HG02938 (cell line): Measurements from ENCODE around the gene CYSTM1.
"Not testable (repeated sequence)": the region's sequence is repeated elsewhere in the genome, so short reads cannot be mapped to it uniquely, and the experiment has no call there.

ENCODE experiments used
- ATAC-seq: cut with Tn5 transposase; IDR thresholded peaks from one replicate; pipeline ENCODE4 v1.9.1; 2021; ENCODE audit warnings: mild to moderate bottlenecking, moderate library complexity; ENCODE audit not compliant: unreplicated experiment

CYSTM1 gene

GRCh38 chr5:140175367-140176030, 511 bp downstream of the CYSTM1 start:
- peak; percentile 36 for ATAC-seq

DNA sequence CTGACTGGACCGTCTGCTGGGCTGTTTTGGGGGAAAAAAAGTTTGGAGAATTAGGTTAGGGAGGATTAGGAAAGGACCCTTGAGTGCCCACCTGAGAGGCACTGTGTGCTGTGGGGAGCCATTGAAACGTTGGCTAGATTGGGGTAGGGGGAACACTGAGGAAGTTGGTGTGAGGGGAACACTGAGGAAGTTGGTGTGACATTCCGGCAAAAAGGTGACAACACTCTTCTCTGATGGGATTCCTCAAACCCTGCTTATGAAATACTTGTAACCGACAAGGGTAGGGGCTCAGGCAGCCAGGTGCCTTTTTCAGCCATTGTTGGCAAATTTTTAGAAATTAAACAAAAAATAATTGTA, 1.0 kb downstream of the CYSTM1 start:
- ATAC-seq, result no peak

- ATAC-seq, result no peak
These were observed 3.1 kb downstream of the CYSTM1 start for GRCh38 chr5:140178086-140178410.

DNA sequence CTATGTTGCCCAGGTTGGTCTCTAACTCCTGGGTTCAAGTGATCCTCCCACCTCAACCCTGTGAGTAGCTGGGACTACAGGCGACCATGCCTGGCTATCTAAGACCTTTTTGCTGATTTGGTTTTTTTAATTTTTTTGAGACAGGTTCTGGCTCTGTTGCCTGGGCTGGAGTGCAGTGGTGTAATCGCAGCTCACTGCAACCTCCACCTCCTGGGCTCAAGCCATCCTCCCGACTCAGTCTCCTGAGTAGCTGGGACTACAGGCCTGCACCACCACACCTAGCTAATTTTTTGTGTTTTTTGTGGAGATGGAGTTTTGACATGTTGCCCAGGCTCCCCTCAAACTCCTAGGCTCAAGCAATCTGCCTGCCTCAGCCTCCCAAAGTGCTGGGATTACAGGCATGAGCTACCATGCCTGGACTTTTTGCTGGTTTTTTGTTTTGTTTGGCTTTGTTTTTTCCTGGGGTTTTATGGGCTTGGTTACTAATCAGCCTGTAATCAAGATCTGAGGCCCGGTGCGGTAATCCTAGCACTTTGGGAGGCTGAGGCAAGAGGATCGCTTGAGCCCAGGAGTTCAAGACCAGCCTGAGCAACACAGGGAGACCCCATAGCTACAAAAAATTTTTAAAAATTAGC, 3.6 kb downstream of the CYSTM1 start:
- ATAC-seq, result no peak

- ATAC-seq, result no peak
These were observed 6.1 kb downstream of the CYSTM1 start for GRCh38 chr5:140181002-140181483.

DNA sequence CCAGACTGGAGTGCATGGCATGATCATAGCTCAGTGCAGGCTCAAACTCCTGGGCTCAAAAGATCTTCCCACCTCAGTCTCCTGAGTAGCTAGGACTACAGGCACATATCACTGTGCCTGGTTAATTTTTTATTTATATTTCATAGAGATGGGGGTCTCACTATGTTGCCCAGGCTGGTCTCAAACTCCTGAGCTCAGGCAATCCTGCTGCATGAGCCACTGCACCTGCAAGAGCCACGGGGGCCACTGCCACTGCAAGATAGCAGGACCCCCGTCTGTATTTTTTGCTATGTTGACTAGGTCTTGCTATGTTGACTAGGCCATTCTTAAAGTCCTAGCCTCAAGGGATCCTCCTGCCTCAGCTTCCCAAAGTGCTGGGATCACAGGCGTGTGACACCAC, 6.5 kb downstream of the CYSTM1 start:
- no peak for ATAC-seq

- no peak for ATAC-seq
These were observed 7.2 kb downstream of the CYSTM1 start for GRCh38 chr5:140182075-140182711.

- ATAC-seq, result no peak
These were observed 7.9 kb downstream of the CYSTM1 start for GRCh38 chr5:140182803-140183367.

GRCh38 chr5:140185409-140185808, 10.4 kb downstream of the CYSTM1 start:
- ATAC-seq, result no peak

DNA sequence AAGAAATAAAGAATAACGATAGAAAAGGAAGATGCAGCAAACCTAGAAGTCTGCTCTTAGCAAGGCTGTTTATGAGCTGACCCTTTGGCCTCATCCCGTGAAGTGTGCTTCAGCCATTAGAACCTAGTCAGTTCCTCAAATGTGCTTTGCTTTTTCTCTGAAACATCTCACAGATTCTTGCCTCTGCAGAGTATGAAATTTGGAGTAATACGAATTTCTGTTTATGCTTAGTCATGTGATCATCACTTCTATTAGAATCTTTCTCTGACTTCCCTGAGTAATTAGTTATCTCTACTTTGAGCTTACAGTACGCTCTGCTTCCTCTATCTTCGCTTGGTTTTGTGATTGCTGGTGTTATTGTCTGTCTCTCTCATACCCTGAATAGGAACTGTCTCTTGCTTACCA, 11.3 kb downstream of the CYSTM1 start:
- no peak for ATAC-seq

- ATAC-seq, result no peak
These were observed 14.3 kb downstream of the CYSTM1 start for GRCh38 chr5:140189253-140189652.

- no peak for ATAC-seq
These were observed 15.2 kb downstream of the CYSTM1 start for GRCh38 chr5:140189977-140190871.

DNA sequence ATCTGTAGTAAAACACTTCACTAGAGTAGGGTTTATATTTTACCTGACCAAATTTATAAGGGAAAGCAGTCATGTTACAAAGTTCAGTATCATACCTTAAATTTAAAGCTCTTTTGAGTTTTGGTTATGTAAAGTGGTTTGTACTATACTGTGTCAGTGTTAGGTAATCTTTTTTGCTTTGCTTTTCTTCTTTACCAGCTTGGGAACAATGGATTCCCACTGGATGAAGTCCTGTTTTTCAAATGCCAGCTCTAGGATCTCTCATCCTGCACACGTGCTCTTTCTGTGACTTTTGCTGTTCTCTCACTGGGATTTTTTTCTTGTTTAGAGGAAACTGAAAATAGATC, 15.9 kb downstream of the CYSTM1 start:
- ATAC-seq, result no peak

DNA sequence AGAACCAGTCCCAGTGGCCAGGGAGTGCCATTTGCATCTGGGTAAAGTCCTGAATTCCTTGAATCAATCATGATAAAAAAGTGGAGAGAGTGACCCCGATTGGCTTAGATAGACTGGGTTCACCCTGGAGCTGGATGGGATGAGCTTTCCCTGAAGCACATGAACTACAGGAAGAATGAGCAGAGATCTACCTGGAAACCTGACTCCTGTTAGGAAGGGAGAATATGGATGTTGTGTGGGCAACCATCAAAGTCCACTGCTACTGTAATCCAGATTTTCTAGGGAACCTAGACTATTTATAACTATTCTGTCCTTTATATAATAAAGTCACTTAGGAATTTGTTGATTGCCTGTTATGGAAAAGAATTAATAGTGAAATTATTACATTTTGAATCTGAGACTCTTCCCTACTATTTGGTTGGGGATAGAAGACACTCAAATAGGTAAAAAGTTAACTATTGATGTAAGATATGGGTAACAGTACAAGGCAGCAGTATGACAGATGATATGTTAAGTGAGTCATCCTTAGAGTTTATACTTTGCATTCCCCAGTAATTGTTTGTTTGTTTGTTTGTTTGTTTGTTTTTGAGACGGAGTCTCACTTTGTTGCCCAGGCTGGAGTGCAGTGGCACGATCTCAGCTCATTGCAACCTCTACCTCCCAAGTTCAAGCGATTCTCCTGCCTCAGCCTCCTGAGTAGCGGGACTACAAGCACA, 17.9 kb downstream of the CYSTM1 start:
- no peak for ATAC-seq

DNA sequence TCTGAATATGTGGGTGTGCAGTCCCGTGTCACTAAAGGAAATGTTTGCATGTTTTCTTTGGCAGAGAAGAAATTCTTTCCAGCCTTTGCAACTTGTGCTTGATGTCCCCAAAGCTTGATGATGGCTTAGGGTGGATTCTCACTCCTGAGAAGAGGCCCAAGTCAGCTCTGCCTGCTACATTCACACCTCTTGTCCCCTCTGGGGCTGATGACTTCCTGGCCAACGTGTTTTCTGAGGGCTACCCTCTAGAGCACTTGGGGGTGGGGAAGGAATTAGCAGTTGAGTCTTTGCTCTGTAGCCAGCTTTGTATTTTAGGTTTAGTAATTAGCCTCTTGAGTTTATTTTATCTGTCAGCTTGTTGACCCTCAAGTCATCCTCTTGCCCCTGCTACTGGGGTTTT, 19.7 kb downstream of the CYSTM1 start:
- no peak for ATAC-seq

DNA sequence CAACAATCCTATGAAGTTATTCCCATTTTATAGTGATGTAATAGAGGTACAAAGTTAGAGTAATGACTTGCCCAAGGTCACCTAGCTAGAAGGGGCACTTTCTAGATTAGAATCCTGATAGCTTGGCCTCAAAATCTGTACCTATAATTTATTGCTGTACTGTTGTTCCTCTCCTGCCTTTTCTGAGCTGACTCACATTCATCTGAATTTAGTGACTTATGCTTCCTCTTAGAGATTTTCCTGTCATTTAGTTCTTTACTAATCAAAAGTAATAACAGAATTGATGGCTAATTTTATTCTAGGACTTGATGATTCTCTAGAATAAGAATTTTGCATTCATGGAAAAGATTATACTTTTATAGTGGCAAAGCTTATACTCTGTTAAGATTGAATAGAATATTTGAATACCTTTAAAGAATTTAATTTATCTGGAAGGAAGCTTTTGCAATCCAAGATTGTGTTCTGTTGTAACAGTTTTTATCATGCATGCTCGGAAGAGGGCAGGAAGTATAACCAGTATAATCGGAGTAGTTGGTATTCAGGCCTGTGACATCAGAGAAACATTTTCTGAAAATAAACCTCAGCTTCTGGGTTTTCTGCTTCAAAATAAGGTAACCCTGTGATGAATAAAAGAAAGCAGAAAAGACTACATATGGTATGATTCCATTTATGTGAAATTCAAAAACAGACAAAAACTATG, 21.3 kb downstream of the CYSTM1 start:
- no peak for ATAC-seq

- ATAC-seq, result no peak
These were observed 22.0 kb downstream of the CYSTM1 start for GRCh38 chr5:140197023-140197422.

GRCh38 chr5:140198915-140199314, 23.9 kb downstream of the CYSTM1 start:
- not testable (repeated sequence) for ATAC-seq

GRCh38 chr5:140202078-140202477, 27.1 kb downstream of the CYSTM1 start:
- no peak for ATAC-seq

- ATAC-seq, result no peak
These were observed 27.6 kb downstream of the CYSTM1 start for GRCh38 chr5:140202610-140203009.
